GM19324 (cell line): ENCODE data around the gene MMP11.
A peak's percentile ranks its signal among the peaks of the same experiment; 100 is the strongest.
"Not testable (repeated sequence)": the region's sequence is repeated elsewhere in the genome, so short reads cannot be mapped to it uniquely, and the experiment has no call there.

Source experiments
- ATAC-seq: cut with Tn5 transposase; IDR thresholded peaks from one replicate; pipeline ENCODE4 v1.9.1; 2021; ENCODE audit warnings: mild to moderate bottlenecking, moderate library complexity; ENCODE audit not compliant: unreplicated experiment, low FRiP score

MMP11 gene, protein sequence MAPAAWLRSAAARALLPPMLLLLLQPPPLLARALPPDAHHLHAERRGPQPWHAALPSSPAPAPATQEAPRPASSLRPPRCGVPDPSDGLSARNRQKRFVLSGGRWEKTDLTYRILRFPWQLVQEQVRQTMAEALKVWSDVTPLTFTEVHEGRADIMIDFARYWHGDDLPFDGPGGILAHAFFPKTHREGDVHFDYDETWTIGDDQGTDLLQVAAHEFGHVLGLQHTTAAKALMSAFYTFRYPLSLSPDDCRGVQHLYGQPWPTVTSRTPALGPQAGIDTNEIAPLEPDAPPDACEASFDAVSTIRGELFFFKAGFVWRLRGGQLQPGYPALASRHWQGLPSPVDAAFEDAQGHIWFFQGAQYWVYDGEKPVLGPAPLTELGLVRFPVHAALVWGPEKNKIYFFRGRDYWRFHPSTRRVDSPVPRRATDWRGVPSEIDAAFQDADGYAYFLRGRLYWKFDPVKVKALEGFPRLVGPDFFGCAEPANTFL

GRCh38 chr22:23772649-23773473 lies at the start of gene MMP11:
Gene MMP11 (plus strand): TSS chr22:23772849. CDS start chr22:23772871, 22 bp downstream.
- no peak for ATAC-seq

DNA sequence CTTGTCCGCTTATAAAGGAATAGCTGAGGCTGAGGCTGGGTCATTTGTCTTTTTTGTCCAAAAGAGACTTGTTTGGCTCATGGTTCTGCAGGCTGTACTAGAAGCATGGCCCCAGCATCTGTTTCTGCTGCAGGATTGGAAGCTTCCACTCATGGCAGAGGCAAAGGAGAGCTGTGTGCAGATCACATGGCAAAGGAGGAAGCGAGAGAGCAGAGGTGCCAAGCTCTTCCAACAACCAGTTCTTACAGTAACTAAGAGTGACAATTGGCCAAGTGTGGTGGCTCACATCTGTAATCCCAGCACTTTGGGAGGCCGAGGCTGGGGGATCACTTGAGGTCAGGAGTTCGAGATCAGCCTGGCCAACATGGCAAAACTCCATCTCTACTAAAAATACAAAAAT lies 44.5 kb upstream of the MMP11 start:
- not testable (repeated sequence) for ATAC-seq

DNA sequence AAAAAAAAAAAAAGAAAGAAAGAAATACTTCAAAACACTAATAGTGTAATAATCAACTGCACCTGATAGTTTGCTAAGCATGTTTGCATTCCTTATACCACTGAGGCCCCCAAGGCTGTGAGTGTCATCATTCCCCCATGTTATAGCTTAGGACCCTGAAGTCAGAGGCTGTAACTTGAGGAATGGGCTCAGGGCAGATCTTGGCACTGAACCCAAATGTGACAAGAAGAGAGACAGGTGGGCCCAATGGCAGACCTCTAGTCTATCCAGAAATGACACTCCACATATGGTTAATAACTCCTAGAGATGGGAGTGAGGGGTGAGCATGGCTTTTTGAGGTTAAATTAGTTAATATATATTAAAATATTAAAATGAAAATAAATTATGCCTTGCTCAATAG lies 35.0 kb upstream of the MMP11 start:
- ATAC-seq = no peak

DNA sequence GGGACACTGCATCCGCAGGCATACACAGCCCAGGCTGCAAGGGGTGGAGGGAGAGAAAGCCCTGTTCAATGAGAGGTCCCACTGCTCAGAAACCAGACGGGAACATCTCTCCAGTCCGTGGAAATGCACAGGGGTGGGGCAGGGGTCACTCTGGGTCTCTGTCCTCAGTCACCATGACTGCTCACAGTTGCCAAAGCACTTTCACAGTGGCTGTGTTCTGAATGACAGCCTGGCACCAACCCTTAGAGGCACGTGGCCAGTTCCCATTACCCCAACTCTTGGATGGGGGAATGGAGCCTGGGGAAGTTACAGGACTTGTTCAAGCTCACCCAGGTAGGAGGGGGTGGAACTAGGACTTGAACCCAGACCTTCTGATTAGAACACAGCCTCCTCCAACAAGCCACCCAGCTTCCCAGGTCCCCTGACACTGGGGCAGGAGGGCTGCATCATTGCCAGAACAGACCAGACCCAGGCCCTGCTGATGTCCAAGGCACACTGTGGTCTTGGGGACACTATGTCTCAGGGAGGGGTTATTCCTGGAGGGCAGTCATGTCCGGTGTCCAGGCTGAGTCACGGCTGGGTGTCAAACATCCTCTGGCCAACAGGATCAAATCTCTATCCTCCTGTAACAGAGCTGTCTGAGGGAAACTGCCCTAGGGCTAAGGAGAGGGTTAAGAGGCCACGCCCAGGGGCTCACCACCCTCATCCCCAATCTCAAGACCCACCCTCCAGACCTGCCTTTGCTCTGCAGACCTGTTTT lies 30.0 kb upstream of the MMP11 start:
- ATAC-seq = no peak

DNA sequence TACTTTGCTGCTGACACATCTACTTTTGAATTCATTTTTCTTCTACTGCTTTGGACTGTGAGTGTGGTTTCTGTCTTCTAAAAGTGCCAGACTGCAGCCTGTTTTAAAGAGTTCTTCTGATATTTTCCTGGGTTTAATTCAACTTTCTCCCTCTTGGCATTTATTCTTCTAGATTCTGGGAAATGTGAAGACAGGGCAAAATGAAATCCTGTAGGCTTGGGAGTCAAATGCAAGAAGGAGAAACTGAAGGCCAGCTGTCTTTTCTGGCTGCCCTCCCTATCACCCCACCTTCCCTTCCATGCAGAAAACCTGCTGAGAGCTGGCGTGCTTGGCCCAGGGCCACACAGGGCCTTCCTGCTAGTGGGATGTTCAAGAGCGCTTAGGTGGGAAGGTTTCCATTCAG lies 29.3 kb upstream of the MMP11 start:
- no peak for ATAC-seq

DNA sequence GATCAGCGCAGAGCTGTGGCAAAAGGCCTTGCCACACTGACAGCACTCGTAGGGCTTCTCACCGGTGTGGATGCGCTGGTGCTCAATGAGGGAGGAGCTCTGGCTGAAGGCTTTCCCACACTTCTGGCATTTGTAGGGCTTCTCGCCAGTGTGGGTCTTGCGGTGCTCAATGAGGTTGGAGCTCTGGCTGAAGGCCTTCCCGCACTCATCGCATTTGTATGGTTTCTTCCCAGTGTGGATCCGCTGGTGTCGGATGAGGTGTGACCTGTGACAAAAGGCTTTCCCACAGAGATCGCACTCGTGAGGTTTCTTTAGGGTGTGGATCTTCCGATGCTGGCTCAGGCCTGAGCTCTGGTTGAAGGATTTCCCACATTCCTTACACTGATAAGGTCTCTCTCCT lies 28.6 kb upstream of the MMP11 start:
- ATAC-seq = no peak

- ATAC-seq = no peak
Observed at GRCh38 chr22:23744485-23744884, 28.2 kb upstream of the MMP11 start.

GRCh38 chr22:23745791-23746190 lies 26.9 kb upstream of the MMP11 start:
- ATAC-seq = no peak

GRCh38 chr22:23749841-23750301 lies 22.8 kb upstream of the MMP11 start:
- ATAC-seq = no peak

GRCh38 chr22:23750367-23750713 lies 22.3 kb upstream of the MMP11 start:
- no peak for ATAC-seq

GRCh38 chr22:23750714-23751440 lies 21.8 kb upstream of the MMP11 start, which contains the start of gene ZNF70:
Gene ZNF70 (minus strand): TSS chr22:23751112. CDS start chr22:23745140, 5,972 bp downstream.
- peak; percentile 80 for ATAC-seq

GRCh38 chr22:23751441-23751996 lies 21.1 kb upstream of the MMP11 start:
- ATAC-seq = peak; percentile 6

GRCh38 chr22:23752090-23752691 lies 20.5 kb upstream of the MMP11 start:
- no peak for ATAC-seq

DNA sequence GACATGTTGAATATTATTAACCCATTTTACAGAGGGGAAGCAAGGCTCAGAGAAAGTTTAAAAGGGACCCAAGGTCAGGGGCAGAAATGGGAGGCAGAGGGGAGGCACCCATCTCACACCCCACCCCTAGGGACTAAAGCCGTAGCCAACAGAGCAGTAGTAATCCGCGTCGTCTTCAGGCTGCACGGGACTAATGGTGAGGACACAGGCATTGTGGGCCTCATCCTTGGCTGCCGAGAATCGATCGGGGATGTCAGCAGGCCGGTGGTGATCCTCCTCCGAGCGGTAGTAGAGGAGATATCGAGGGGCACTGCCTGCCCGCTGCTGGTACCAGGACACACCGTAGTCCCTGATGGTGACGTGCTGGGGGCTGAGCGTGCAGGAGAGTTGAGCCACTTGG lies 19.9 kb upstream of the MMP11 start:
- ATAC-seq = no peak

- no peak for ATAC-seq
Observed at GRCh38 chr22:23753385-23753784, 19.3 kb upstream of the MMP11 start.

DNA sequence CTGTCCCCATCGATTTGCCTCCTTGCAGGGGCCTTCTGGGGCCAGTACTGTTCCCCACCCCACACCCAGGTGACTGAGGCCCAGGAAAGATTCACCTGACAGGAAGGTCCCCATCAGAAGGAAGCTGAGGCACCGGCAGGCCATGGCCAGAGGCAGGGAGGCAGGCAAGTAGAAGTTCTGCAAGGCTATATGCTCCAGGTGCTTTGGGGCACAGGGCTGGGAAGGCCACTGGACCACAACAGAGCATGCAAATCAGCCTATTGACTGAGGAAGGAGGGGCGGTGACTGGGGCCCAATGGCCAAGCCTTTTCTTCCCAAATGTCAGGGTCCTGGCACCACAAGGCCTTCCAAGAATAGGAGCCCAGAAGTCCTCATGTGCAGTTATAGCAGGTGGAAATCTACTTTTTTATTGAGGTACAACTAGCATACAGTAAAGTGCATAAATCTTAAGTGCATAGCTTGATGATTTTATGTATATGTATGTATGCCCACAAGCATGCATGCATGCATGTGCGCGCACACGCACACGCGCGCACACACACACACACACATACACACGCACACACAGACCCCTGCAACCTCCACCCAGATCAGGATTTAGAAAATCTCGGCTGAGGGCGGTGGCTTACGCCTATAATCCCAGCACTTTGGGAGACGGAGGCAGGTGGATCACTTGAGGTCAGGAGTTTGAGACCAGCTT lies 18.3 kb upstream of the MMP11 start, which contains the start of gene VPREB3:
Gene VPREB3 (minus strand): TSS at position 206 of the 700 bp plus-strand sequence. CDS start 62 bp downstream, at position 144.
- no peak for ATAC-seq

- ATAC-seq = no peak
Observed at GRCh38 chr22:23754980-23755636, 17.5 kb upstream of the MMP11 start.

- ATAC-seq = no peak
Observed at GRCh38 chr22:23755711-23756110, 16.9 kb upstream of the MMP11 start.
